ENCODE results near the gene CHRDL2. TPM values are rescaled to one million over a fixed set of nuclear protein-coding genes. Genes with fewer than 3 reads are reported as not detected.
A peak's percentile ranks its signal among the peaks of the same experiment; 100 is the strongest.

Gene CHRDL2
- total and polyA plus RNA-seq, 2 of the 13 experiments (the other 11 are each of a cell fraction or from before 2014, with no cell fraction given) = 0.04 TPM; not detected in 1

DNA sequence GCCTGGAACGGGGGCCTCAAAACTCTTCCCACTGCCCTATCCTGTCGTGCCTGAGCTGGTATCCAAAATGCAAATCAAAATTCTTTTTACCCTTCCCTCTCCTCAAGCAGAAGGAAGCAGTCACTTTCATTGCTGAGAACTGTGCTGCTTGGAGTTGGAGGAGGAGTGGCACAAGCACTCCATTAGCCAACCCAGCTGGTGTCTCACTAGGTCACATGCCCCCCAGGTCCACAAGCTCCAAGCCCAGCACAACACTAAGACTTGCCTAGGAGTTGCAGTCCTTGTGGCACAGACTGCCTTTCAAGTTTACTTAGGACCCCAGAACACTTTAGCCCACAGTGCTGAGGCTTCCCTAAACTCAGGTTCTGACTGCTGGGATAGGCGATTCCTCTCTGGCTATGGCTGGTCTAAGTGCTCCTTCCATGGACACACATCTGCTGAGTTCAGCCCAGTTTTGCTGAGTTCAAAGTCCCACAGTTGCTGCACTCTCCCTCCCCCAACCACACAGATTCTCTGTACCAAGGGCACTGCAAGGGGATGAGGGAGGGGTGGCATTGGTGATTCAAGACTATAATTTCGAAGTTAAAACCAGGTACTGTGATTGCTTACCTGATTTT lies 68.6 kb downstream of the CHRDL2 start (continued):
- TF ChIP-seq, protein P1, sequence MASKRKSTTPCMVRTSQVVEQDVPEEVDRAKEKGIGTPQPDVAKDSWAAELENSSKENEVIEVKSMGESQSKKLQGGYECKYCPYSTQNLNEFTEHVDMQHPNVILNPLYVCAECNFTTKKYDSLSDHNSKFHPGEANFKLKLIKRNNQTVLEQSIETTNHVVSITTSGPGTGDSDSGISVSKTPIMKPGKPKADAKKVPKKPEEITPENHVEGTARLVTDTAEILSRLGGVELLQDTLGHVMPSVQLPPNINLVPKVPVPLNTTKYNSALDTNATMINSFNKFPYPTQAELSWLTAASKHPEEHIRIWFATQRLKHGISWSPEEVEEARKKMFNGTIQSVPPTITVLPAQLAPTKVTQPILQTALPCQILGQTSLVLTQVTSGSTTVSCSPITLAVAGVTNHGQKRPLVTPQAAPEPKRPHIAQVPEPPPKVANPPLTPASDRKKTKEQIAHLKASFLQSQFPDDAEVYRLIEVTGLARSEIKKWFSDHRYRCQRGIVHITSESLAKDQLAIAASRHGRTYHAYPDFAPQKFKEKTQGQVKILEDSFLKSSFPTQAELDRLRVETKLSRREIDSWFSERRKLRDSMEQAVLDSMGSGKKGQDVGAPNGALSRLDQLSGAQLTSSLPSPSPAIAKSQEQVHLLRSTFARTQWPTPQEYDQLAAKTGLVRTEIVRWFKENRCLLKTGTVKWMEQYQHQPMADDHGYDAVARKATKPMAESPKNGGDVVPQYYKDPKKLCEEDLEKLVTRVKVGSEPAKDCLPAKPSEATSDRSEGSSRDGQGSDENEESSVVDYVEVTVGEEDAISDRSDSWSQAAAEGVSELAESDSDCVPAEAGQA (IDR thresholded peaks at IDR 0.05; ENCODE audit: low read depth) = no peak
- TF ChIP-seq, protein P1 (CRISPR knock-in tag; IDR thresholded peaks at IDR 0.05; ENCODE audit: borderline replicate concordance) = no peak
- no peak for TF ChIP-seq SP1 (IDR thresholded peaks at IDR 0.05)
- 0 out of 2 replicates have a peak, but pooled peaks have one; percentile 18 for TF ChIP-seq SP1 (CRISPR knock-in tag; IDR thresholded peaks at IDR 0.05)
- TF ChIP-seq, protein P2, sequence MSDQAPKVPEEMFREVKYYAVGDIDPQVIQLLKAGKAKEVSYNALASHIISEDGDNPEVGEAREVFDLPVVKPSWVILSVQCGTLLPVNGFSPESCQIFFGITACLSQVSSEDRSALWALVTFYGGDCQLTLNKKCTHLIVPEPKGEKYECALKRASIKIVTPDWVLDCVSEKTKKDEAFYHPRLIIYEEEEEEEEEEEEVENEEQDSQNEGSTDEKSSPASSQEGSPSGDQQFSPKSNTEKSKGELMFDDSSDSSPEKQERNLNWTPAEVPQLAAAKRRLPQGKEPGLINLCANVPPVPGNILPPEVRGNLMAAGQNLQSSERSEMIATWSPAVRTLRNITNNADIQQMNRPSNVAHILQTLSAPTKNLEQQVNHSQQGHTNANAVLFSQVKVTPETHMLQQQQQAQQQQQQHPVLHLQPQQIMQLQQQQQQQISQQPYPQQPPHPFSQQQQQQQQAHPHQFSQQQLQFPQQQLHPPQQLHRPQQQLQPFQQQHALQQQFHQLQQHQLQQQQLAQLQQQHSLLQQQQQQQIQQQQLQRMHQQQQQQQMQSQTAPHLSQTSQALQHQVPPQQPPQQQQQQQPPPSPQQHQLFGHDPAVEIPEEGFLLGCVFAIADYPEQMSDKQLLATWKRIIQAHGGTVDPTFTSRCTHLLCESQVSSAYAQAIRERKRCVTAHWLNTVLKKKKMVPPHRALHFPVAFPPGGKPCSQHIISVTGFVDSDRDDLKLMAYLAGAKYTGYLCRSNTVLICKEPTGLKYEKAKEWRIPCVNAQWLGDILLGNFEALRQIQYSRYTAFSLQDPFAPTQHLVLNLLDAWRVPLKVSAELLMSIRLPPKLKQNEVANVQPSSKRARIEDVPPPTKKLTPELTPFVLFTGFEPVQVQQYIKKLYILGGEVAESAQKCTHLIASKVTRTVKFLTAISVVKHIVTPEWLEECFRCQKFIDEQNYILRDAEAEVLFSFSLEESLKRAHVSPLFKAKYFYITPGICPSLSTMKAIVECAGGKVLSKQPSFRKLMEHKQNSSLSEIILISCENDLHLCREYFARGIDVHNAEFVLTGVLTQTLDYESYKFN (CRISPR knock-in tag; conservative IDR thresholded peaks at IDR 0.05) = peak; percentile 76
- TF ChIP-seq, protein P3, sequence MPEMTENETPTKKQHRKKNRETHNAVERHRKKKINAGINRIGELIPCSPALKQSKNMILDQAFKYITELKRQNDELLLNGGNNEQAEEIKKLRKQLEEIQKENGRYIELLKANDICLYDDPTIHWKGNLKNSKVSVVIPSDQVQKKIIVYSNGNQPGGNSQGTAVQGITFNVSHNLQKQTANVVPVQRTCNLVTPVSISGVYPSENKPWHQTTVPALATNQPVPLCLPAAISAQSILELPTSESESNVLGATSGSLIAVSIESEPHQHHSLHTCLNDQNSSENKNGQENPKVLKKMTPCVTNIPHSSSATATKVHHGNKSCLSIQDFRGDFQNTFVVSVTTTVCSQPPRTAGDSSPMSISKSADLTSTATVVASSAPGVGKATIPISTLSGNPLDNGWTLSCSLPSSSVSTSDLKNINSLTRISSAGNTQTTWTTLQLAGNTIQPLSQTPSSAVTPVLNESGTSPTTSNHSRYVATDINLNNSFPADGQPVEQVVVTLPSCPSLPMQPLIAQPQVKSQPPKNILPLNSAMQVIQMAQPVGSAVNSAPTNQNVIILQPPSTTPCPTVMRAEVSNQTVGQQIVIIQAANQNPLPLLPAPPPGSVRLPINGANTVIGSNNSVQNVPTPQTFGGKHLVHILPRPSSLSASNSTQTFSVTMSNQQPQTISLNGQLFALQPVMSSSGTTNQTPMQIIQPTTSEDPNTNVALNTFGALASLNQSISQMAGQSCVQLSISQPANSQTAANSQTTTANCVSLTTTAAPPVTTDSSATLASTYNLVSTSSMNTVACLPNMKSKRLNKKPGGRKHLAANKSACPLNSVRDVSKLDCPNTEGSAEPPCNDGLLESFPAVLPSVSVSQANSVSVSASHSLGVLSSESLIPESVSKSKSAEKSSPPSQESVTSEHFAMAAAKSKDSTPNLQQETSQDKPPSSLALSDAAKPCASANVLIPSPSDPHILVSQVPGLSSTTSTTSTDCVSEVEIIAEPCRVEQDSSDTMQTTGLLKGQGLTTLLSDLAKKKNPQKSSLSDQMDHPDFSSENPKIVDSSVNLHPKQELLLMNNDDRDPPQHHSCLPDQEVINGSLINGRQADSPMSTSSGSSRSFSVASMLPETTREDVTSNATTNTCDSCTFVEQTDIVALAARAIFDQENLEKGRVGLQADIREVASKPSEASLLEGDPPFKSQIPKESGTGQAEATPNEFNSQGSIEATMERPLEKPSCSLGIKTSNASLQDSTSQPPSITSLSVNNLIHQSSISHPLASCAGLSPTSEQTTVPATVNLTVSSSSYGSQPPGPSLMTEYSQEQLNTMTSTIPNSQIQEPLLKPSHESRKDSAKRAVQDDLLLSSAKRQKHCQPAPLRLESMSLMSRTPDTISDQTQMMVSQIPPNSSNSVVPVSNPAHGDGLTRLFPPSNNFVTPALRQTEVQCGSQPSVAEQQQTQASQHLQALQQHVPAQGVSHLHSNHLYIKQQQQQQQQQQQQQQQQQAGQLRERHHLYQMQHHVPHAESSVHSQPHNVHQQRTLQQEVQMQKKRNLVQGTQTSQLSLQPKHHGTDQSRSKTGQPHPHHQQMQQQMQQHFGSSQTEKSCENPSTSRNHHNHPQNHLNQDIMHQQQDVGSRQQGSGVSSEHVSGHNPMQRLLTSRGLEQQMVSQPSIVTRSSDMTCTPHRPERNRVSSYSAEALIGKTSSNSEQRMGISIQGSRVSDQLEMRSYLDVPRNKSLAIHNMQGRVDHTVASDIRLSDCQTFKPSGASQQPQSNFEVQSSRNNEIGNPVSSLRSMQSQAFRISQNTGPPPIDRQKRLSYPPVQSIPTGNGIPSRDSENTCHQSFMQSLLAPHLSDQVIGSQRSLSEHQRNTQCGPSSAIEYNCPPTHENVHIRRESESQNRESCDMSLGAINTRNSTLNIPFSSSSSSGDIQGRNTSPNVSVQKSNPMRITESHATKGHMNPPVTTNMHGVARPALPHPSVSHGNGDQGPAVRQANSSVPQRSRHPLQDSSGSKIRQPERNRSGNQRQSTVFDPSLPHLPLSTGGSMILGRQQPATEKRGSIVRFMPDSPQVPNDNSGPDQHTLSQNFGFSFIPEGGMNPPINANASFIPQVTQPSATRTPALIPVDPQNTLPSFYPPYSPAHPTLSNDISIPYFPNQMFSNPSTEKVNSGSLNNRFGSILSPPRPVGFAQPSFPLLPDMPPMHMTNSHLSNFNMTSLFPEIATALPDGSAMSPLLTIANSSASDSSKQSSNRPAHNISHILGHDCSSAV (CRISPR knock-in tag; IDR thresholded peaks at IDR 0.05; ENCODE audit: borderline replicate concordance) = no peak
- no peak for TF ChIP-seq CC2D1A (CRISPR knock-in tag; IDR thresholded peaks at IDR 0.05)
- TF ChIP-seq, protein P4, sequence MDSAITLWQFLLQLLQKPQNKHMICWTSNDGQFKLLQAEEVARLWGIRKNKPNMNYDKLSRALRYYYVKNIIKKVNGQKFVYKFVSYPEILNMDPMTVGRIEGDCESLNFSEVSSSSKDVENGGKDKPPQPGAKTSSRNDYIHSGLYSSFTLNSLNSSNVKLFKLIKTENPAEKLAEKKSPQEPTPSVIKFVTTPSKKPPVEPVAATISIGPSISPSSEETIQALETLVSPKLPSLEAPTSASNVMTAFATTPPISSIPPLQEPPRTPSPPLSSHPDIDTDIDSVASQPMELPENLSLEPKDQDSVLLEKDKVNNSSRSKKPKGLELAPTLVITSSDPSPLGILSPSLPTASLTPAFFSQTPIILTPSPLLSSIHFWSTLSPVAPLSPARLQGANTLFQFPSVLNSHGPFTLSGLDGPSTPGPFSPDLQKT (CRISPR knock-in tag; IDR thresholded peaks at IDR 0.05; ENCODE audit: borderline replicate concordance) = no peak
- TF ChIP-seq RARA (CRISPR knock-in tag; IDR thresholded peaks at IDR 0.05) = no peak
- TF ChIP-seq HHEX (CRISPR knock-in tag; IDR thresholded peaks at IDR 0.05) = no peak
